Upper lobe of right lung (tissue), 1 donor: Measurements from ENCODE around the gene LRRC56. TPM values are rescaled to one million over a fixed set of nuclear protein-coding genes. Genes with fewer than 3 reads are reported as not detected.

Experiments
- ATAC-seq: fragments of 200-7000 bp; cut with Tn5 transposase; one replicate; pipeline ENCODE4 v1.9.1; 2020; ENCODE audit warnings: mild to moderate bottlenecking, moderate library complexity
- DNase-seq: peaks from one replicate; pipeline ENCODE4 v3.0.0-alpha.2; 2020
- H3K27ac ChIP-seq: fragments of 200-600 bp; one replicate; pipeline ENCODE4 v1.8.0; 2022
- H3K27me3 ChIP-seq: fragments of 200-600 bp; one replicate; pipeline ENCODE4 v1.8.0; 2022; ENCODE audit warnings: mild to moderate bottlenecking
- H3K36me3 ChIP-seq: fragments of 200-600 bp; one replicate; pipeline ENCODE4 v1.8.0; 2022
- H3K4me1 ChIP-seq: fragments of 200-600 bp; one replicate; pipeline ENCODE4 v1.8.0; 2022
- H3K4me3 ChIP-seq: fragments of 200-600 bp; one replicate; pipeline ENCODE4 v1.8.0; 2022; ENCODE audit warnings: mild to moderate bottlenecking
- H3K9me3 ChIP-seq: fragments of 200-600 bp; one replicate; pipeline ENCODE4 v1.8.0; 2022
- CTCF ChIP-seq: fragments of 200-600 bp; IDR thresholded peaks from one replicate; pipeline ENCODE4 v1.8.0; 2022; ENCODE audit warnings: antibody characterized with exemption
- intact Hi-C: fragments of 100-400 bp; cut with DNase I; formaldehyde crosslinking; loops from one replicate; pipeline ENCODE4 v1.11.0; 2022
- long read RNA-seq: library from polyadenylated mRNA; unstranded; transcript quantifications from one replicate; pipeline ENCODE4 v2.0.0, GENCODE V29; 2021
- total RNA-seq: library from RNA; stranded (reverse); fragmentation: NEBNext Ultra II Directional; extraction: Animal tissue kit (Norgen Biotek cat#: 25700); gene quantifications from one replicate; pipeline ENCODE4 v1.2.1, GENCODE V29; 2021
- donor health status: DM: no; HTN: yes; CAD: no; lungs with severe emphysema.

Gene LRRC56, protein sequence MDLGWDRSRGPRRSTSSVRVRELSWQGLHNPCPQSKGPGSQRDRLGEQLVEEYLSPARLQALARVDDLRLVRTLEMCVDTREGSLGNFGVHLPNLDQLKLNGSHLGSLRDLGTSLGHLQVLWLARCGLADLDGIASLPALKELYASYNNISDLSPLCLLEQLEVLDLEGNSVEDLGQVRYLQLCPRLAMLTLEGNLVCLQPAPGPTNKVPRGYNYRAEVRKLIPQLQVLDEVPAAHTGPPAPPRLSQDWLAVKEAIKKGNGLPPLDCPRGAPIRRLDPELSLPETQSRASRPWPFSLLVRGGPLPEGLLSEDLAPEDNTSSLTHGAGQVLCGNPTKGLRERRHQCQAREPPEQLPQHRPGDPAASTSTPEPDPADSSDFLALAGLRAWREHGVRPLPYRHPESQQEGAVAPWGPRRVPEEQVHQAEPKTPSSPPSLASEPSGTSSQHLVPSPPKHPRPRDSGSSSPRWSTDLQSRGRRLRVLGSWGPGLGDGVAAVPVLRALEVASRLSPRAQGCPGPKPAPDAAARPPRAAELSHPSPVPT
- total RNA-seq = 3.2 TPM
- long read RNA-seq, partial matches to known transcripts = 1 of 3 reads
- long read RNA-seq, other reads (novel, unspliced or antisense) = 2 of 3 reads

- Histone ChIP-seq H3K27me3 (no peaks in the 10 kb centered on the region), H3K4me1 (peaks cover 31% of the 10 kb centered on the region), H3K9me3 (no peaks in the 10 kb centered on the region), H3K36me3 (peaks cover 17% of the 10 kb centered on the region), H3K4me3 (peak within 1 kb of the TSS; percentile 71), H3K27ac (peak within 1 kb of the TSS; percentile 84)
- no peak for TF ChIP-seq CTCF
- intact Hi-C loops = no loop called here
- DNase-seq (peak; percentile 94), ATAC-seq (peak; percentile 60)
Observed at GRCh38 chr11:536841-537621, at the start of gene LRRC56. Gene LRRC56, plus strand, starts transcription at chr11:537527. Its CDS starts 3,158 bp downstream, at chr11:540685.

GRCh38 chr11:487571-488021 lies 49.7 kb upstream of the LRRC56 start:
- no peaks in the 10 kb centered on the region for H3K4me1 ChIP-seq
- no peak overlapping the region for H3K4me3 ChIP-seq
- ATAC-seq = no peak
- no peak overlapping the region for H3K27ac ChIP-seq
- H3K9me3 ChIP-seq = no peaks in the 10 kb centered on the region
- no peak for DNase-seq
- intact Hi-C loops = no loop called here
- H3K36me3 ChIP-seq = peaks cover 14% of the 10 kb centered on the region
- no peak for TF ChIP-seq CTCF
- H3K27me3 ChIP-seq = no peaks in the 10 kb centered on the region

DNA sequence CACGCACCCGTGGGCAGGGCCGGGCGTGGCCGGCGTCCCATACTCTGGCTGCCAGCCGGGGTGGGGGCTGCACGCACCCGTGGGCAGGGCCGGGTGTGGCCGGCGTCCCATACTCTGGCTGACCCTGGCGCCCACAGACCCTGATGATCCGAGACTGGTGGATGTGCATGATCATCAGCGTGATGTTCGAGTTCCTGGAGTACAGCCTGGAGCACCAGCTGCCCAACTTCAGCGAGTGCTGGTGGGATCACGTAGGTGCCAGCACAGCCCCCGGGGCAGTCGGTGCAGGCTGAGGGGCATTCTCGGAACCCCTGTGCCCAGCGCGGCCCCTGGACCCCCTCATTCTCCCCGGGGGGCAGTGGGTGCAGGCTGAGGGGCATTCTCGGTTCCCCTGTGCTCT lies 49.3 kb upstream of the LRRC56 start:
- Histone ChIP-seq H3K4me1 (no peaks in the 10 kb centered on the region), H3K4me3 (no peak overlapping the region), H3K36me3 (peaks cover 18% of the 10 kb centered on the region), H3K27me3 (no peaks in the 10 kb centered on the region), H3K27ac (no peak overlapping the region), H3K9me3 (no peaks in the 10 kb centered on the region)
- intact Hi-C loops = no loop called here
- no peak for ATAC-seq
- no peak for DNase-seq
- no peak for TF ChIP-seq CTCF

DNA sequence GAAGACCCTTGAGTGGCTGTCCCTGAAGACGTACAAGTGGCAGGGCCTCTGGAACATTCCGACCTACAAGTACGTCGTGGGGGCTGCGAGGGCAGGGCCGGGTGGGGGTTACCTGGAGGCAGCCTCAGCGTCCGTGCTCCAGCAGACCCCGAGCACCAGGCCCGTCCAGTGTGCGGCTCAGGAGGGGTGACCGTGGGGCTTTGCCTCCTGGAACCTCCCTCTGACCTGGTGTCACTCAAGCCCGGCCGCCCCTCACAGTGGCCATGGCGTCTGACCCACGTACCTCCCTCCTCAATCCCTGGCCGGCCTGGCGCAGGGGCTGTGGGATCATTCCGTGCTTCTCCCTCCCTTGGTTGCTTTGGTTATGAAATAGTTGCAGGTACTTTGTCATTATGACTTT lies 48.7 kb upstream of the LRRC56 start:
- H3K4me3 ChIP-seq = no peak overlapping the region
- H3K27me3 ChIP-seq = no peaks in the 10 kb centered on the region
- intact Hi-C loops = no loop called here
- H3K4me1 ChIP-seq = no peaks in the 10 kb centered on the region
- peaks cover 23% of the 10 kb centered on the region for H3K36me3 ChIP-seq
- ATAC-seq (no peak), DNase-seq (no peak)
- no peak overlapping the region for H3K27ac ChIP-seq
- H3K9me3 ChIP-seq = no peaks in the 10 kb centered on the region
- TF ChIP-seq CTCF = no peak

- Histone ChIP-seq H3K27me3 (no peaks in the 10 kb centered on the region), H3K36me3 (peaks cover 27% of the 10 kb centered on the region), H3K4me1 (no peaks in the 10 kb centered on the region), H3K9me3 (no peaks in the 10 kb centered on the region), H3K27ac (no peak overlapping the region), H3K4me3 (no peak overlapping the region)
- TF ChIP-seq CTCF = no peak
- DNase-seq (peak; percentile 63), ATAC-seq (no peak)
- intact Hi-C loops = no loop called here
Observed at GRCh38 chr11:488992-489391, 48.3 kb upstream of the LRRC56 start.
